NCI-H1417 (cell line): ENCODE results near the gene PPP1R14C.
"Not testable (repeated sequence)": the region's sequence is repeated elsewhere in the genome, so short reads cannot be mapped to it uniquely, and the experiment has no call there.

Experiments used
- DNase-seq, 3 experiments: peaks; one replicate each; lab custom pipeline; 2025; lab: John Stamatoyannopoulos, UW

PPP1R14C gene

GRCh38 chr6:150220634-150221551 is 78.0 kb downstream of the PPP1R14C start:
- no peak for DNase-seq

DNA sequence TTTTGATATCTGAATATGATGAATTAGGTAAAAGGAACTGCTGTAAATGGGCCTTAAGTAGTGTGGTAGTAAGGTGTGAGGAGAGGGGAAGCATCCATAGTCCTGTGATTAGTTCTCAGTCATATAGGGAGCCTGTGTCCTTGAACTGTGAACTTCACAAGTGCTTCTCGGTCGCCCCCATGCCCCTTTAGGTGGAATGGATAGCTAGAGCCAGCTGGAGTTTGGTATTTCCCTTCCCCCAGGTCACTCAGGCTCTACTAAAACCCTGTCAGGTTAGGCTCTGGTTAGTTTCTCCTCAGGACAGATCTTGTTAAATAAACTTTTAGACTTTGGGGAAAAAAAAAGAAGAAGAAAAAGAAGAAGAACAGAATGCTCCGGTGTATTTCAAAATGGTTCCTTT is 82.0 kb downstream of the PPP1R14C start:
- DNase-seq = no peak

GRCh38 chr6:150227281-150227680 is 84.4 kb downstream of the PPP1R14C start:
- DNase-seq = no peak

GRCh38 chr6:150228072-150228733 is 85.4 kb downstream of the PPP1R14C start:
- no peak for DNase-seq

DNA sequence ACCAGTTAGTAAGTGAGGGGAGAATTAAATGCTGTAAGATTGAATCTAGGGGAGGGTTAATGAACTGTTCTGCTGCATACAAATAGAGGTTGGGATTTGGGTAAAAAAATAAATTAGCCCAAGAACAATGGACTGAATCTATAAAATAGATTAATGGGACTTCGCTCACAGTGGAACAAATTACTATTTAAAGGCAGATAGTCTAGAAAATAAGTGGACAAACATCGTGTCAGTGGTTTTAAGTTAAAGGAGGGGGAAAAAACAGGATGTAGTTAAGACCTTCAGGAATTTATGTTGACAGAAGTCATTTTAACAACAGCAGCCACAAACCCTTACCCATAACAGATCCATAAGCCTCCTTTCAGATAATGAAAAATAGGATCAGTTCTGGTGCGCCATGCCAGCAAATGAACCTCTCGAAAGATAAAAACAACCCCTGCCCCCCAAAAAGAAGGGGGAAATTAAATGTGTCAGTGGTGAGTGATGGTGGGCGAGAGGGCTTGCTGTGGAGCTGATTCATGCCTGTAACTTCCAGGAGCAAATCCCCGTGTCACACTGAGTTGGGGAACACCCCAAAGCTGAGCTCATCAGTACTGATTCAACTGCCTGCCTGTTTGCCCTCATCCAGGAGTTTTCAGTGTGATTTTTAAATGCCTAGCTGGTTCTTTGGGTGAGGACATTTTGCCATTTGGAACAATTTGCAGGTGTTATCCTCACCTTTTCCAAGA is 86.8 kb downstream of the PPP1R14C start:
- DNase-seq = no peak

GRCh38 chr6:150230164-150230561 is 87.3 kb downstream of the PPP1R14C start:
- DNase-seq = no peak

- no peak for DNase-seq
Measured at GRCh38 chr6:150230832-150231524, 88.1 kb downstream of the PPP1R14C start.

DNA sequence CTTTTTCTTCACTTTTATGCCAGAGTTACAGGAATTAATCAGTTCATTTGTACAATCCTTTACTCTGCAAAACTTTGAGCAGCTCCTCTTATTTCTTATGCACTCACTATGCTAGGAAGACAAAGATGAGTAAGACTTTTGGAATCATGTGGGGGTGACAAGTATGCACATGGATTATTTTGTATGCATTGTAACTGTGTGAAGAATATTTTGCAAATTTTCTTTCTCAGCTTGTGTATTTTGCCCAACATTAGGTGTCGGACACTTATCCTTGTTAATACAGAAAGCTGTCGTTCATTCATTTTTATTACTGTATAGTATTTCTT is 88.6 kb downstream of the PPP1R14C start:
- DNase-seq = no peak

- DNase-seq = no peak
Measured at GRCh38 chr6:150233843-150234269, 91.0 kb downstream of the PPP1R14C start.

DNA sequence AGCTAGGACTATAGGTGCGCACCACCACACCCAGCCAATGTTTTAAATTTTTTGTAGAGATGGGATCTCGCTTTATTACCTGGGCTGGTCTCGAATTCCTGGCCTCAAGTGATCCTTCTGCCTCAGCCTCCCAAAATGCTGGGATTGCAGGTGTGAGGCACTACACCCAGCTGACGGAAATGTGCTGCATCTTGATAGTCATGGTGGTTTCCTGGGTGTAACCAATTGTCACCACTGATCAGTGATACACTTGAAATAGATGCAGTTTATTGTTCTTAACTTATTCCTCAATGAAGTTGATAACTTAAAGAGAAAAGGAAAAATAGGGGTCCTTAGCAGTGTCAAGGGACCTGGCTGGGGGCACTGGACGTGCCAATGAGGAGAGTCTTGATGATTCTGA is 92.4 kb downstream of the PPP1R14C start:
- no peak for DNase-seq

DNA sequence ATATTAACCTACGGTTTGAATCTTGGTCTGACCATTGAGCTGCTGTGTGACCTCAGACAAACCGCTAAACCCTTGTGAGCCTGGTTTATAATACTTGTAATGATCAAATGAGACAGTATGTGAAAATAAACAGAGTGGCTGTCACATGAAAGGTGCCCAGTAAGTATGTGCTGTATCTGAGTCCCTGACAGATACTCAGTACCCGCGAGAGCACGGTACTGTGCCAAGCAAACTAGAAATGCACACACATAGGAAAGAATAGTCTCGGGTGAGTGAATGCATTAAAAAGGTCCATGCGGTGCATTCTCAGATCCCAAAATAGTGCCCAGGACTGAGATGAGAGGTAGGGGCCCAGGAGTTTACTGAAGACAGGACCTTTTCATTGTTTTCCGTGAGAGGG is 93.3 kb downstream of the PPP1R14C start:
- no peak for DNase-seq

GRCh38 chr6:150236544-150236943 is 93.7 kb downstream of the PPP1R14C start:
- DNase-seq = no peak

GRCh38 chr6:150237626-150238025 is 94.8 kb downstream of the PPP1R14C start:
- no peak for DNase-seq

DNA sequence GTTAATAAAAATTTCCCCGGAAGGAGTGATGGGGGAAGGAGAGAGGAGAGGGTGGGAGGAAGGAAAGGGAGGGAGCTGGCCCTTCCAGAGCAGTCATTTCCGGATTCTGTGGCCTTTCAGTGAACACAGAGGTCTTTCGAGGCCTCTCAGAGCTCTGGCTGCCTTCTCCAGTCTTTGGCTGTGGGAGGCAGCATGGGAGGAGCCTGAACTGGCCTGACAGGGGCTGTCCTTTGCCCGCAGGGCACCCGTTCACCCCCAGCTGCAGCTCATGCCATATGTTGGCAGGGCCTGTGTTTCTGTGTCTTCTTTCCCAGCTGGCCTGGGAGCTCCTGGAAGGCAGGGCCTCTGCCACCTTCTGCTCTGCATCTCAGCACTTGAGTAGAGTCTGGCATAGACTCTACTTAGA is 95.5 kb downstream of the PPP1R14C start:
- no peak for DNase-seq

- DNase-seq = no peak
Measured at GRCh38 chr6:150238846-150239407, 96.1 kb downstream of the PPP1R14C start.

GRCh38 chr6:150241756-150242155 is 98.9 kb downstream of the PPP1R14C start:
- not testable (repeated sequence) for DNase-seq

DNA sequence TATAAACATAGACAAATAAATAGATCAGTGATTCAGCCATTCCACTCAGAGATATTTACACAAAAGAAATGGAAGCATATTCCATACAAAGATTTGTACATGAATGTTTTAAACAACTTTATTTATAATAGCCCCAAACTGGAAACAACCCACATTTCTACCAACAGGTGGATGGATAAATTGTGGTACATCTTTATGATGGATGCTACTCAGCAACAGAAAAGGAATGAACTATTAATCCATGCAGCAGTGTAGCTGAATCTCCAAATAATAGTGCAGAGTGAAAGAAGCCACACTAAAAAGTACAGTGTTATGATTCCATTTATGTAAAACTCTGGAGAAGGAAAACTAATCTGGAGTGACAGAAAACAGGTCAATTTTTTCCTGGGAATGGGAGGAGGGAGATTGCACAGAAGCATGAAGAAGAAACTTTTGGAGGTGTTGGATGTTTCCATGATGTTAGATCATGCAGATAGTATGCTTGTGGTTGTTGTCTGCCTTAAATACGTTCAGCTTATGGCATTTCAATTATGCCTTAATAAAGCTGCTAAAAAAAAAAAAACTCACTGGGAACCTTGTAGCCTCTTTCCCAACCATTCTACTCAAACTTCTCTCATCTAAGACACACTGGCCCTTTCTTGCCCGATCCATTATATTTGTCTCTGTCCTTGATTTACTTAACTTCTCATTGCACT is 100.9 kb downstream of the PPP1R14C start:
- DNase-seq = no peak

GRCh38 chr6:150245148-150245935 is 102.5 kb downstream of the PPP1R14C start:
- no peak for DNase-seq

- DNase-seq = no peak
Measured at GRCh38 chr6:150247803-150248202, 105.0 kb downstream of the PPP1R14C start.

GRCh38 chr6:150248300-150248699 is 105.5 kb downstream of the PPP1R14C start:
- DNase-seq = no peak
